ENCODE measurements around the gene AATF. TPM values are rescaled to one million over a fixed set of nuclear protein-coding genes. Genes with fewer than 3 reads are reported as not detected.

AATF gene
- total RNA-seq, 4 donors from 2014 or later = 16.5 to 54.2 (median 26.9) TPM

GRCh38 chr17:36918211-36918691 is 30.5 kb upstream of the AATF start:
- no peak overlapping the region for H3K4me3 ChIP-seq
- in situ Hi-C loops (cut with MboI; ENCODE audit: low pct_ligation_motif_present in 1 of 4, low pct_unique_long_range_greater_than_20kb in 1 of 4, low sequenced_read_pairs in 3 of 4) (no loop called here), intact Hi-C loops (cut with DNase I; ENCODE audit: low total_unique reads) (no loop called here)
- no peak overlapping the region for H3K27ac ChIP-seq
- H3K4me1 ChIP-seq = no peaks in the 10 kb centered on the region
- TF ChIP-seq POLR2AphosphoS5 (IDR thresholded peaks at IDR 0.05) (no peak), POLR2A (IDR thresholded peaks at IDR 0.05) (no peak), EP300 (IDR thresholded peaks at IDR 0.05; ENCODE audit: low read depth) (no peak)
- TF ChIP-seq, protein P1, sequence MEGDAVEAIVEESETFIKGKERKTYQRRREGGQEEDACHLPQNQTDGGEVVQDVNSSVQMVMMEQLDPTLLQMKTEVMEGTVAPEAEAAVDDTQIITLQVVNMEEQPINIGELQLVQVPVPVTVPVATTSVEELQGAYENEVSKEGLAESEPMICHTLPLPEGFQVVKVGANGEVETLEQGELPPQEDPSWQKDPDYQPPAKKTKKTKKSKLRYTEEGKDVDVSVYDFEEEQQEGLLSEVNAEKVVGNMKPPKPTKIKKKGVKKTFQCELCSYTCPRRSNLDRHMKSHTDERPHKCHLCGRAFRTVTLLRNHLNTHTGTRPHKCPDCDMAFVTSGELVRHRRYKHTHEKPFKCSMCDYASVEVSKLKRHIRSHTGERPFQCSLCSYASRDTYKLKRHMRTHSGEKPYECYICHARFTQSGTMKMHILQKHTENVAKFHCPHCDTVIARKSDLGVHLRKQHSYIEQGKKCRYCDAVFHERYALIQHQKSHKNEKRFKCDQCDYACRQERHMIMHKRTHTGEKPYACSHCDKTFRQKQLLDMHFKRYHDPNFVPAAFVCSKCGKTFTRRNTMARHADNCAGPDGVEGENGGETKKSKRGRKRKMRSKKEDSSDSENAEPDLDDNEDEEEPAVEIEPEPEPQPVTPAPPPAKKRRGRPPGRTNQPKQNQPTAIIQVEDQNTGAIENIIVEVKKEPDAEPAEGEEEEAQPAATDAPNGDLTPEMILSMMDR (IDR thresholded peaks at IDR 0.05) = no peak
- H3K36me3 ChIP-seq = no peaks in the 10 kb centered on the region
- WGBS, 2 donors (ENCODE audit: low coverage in 1 of 2) = 39 to 62% methylated on average over 2 to 3 of the region's 3 CpGs
- peaks cover 61% of the 10 kb centered on the region for H3K27me3 ChIP-seq
- no peak for DNase-seq
- no peaks in the 10 kb centered on the region for H3K9me3 ChIP-seq

DNA sequence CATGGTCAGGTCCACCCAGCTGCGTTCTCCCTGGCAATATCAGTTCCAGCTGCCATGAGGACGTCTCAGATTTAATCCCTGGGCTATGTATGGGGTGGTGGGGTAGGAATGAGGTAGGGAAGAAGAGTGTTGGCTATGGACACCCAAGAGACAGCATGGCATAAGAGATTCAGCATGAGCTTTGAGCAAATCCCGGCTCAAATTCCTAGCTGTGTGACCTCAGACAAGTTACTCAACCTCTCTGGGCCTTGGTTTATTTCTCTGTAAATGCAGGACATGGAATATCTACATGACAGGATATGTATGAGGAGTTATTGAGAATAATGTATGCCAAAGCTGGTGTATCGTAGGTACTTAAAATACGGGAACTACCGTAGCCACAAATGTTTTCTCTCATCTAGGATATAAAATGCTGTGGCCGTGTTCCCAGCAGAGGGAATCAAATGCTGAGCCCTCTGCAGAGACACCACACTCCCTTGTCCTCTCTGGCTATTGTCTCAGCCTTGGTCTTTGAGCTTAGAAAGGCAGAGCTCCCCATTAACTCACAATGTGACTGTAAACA is 29.3 kb upstream of the AATF start:
- in situ Hi-C loops (cut with MboI; ENCODE audit: low pct_ligation_motif_present in 1 of 4, low pct_unique_long_range_greater_than_20kb in 1 of 4, low sequenced_read_pairs in 3 of 4) = no loop called here
- Histone ChIP-seq H3K4me1 (no peaks in the 10 kb centered on the region), H3K27ac (no peak overlapping the region), H3K27me3 (peaks cover 60% of the 10 kb centered on the region), H3K4me3 (no peak overlapping the region), H3K9me3 (no peaks in the 10 kb centered on the region), H3K36me3 (no peaks in the 10 kb centered on the region)
- DNase-seq = no peak
- WGBS, 2 donors (ENCODE audit: low coverage in 1 of 2) = 63 to 74% methylated on average over 5 to 7 of the region's 7 CpGs
- no peak for TF ChIP-seq POLR2AphosphoS5 (IDR thresholded peaks at IDR 0.05)
- no peak for TF ChIP-seq EP300 (IDR thresholded peaks at IDR 0.05; ENCODE audit: low read depth)
- TF ChIP-seq, protein P1 (IDR thresholded peaks at IDR 0.05) = no peak
- no peak for TF ChIP-seq POLR2A (IDR thresholded peaks at IDR 0.05)
- intact Hi-C loops (cut with DNase I; ENCODE audit: low total_unique reads) = no loop called here

- H3K36me3 ChIP-seq = no peaks in the 10 kb centered on the region
- no peak overlapping the region for H3K4me3 ChIP-seq
- no peak for DNase-seq
- H3K27ac ChIP-seq = no peak overlapping the region
- peaks cover 60% of the 10 kb centered on the region for H3K27me3 ChIP-seq
- TF ChIP-seq, protein P1 (IDR thresholded peaks at IDR 0.05) = no peak
- TF ChIP-seq POLR2AphosphoS5 (IDR thresholded peaks at IDR 0.05) = no peak
- TF ChIP-seq POLR2A (IDR thresholded peaks at IDR 0.05) = no peak
- no peak for TF ChIP-seq EP300 (IDR thresholded peaks at IDR 0.05; ENCODE audit: low read depth)
- no peaks in the 10 kb centered on the region for H3K4me1 ChIP-seq
- in situ Hi-C loops (cut with MboI; ENCODE audit: low pct_ligation_motif_present in 1 of 4, low pct_unique_long_range_greater_than_20kb in 1 of 4, low sequenced_read_pairs in 3 of 4) (no loop called here), intact Hi-C loops (cut with DNase I; ENCODE audit: low total_unique reads) (no loop called here)
- H3K9me3 ChIP-seq = no peaks in the 10 kb centered on the region
- 51 to 54% methylated on average over 7 to 18 of the region's 18 CpGs for WGBS, 2 donors (ENCODE audit: low coverage in 1 of 2)
These were observed 28.4 kb upstream of the AATF start for GRCh38 chr17:36920032-36921005.

DNA sequence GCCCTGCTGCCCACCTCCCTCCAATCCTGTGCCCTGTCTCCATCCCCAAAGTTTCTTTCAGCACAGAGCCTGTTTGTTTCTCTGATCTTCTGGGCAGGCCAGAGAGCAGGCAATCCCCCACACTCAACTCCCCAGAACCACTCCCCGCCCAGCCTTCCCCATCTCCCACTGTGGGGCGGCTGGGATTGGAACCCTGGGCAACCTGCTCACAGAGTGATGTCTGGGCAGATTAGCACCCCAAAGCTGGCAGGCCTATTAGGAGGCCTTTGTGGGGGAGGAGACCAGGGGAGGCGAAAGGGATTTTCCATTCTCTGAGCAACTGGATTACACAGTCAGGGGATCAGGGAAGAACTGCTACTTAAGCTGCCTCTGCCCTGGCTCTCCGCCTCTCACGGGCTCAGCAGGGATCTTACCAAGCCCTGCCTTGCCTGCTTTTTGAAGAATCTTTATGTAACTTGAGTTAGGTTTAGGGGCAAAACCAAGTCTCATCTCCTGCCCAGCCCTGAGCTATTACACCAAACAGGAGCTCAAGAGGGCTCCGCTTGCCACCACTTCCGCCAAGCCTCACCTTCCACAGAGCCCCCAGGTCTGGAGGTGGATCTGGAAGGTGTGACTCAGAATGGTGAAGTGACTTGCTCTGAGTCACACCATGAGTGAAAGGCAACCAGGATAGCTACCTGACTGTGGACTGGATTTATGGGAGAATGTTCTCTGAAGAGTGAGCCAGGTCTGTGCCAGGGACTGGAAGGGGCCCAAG is 27.5 kb upstream of the AATF start:
- no peak for DNase-seq
- no peaks in the 10 kb centered on the region for H3K36me3 ChIP-seq
- no peaks in the 10 kb centered on the region for H3K4me1 ChIP-seq
- in situ Hi-C loops (cut with MboI; ENCODE audit: low pct_ligation_motif_present in 1 of 4, low pct_unique_long_range_greater_than_20kb in 1 of 4, low sequenced_read_pairs in 3 of 4) (no loop called here), intact Hi-C loops (cut with DNase I; ENCODE audit: low total_unique reads) (no loop called here)
- H3K9me3 ChIP-seq = no peaks in the 10 kb centered on the region
- no peak overlapping the region for H3K4me3 ChIP-seq
- H3K27ac ChIP-seq = no peak overlapping the region
- WGBS, 2 donors (ENCODE audit: low coverage in 1 of 2) = 81% methylated on average over 7 of the region's 7 CpGs; no CpG with 5 or more reads in 1 of the 2 donors
- TF ChIP-seq POLR2AphosphoS5 (IDR thresholded peaks at IDR 0.05) (no peak), EP300 (IDR thresholded peaks at IDR 0.05; ENCODE audit: low read depth) (no peak), POLR2A (IDR thresholded peaks at IDR 0.05) (no peak)
- TF ChIP-seq, protein P1 (IDR thresholded peaks at IDR 0.05) = no peak
- H3K27me3 ChIP-seq = peaks cover 63% of the 10 kb centered on the region

Data from transverse colon (tissue), 4 donors.